ENCODE results near the gene ELMO2.

ELMO2 gene

GRCh38 chr20:46359233-46359751 lies 47.1 kb downstream of the ELMO2 start:
- Histone ChIP-seq H3K23ac (ENCODE audit: low read length in 2 of 2) (no peak overlapping the region), H3K9me3 (ENCODE audit: control insufficient read depth, low read length) (no peaks in the 10 kb centered on the region), H3K9ac (ENCODE audit: low read length) (peak overlapping the region; percentile 50), H2AK5ac (ENCODE audit: low read length, severe bottlenecking) (no peak overlapping the region), H3K27me3 (ENCODE audit: control insufficient read depth in 1 of 2, insufficient read depth in 1 of 2, low read length in 2 of 2) (no peaks in the 10 kb centered on the region), H3K36me3 (ENCODE audit: control insufficient read depth in 1 of 2, insufficient read depth in 2 of 2, low read depth in 1 of 2, low read length in 2 of 2) (peaks cover 49 to 61% of the 10 kb centered on the region in 2 experiments), H2AFZ (ENCODE audit: low read depth, low read length) (no peak overlapping the region), H2BK120ac (ENCODE audit: low read depth, low read length) (no peak overlapping the region), H2BK5ac (ENCODE audit: low read depth, low read length, poor library complexity, severe bottlenecking) (no peak overlapping the region), H3K4me3 (ENCODE audit: insufficient read depth in 1 of 2, low read depth in 1 of 2, low read length in 2 of 2) (peak overlapping the region in 1 of 2 experiments; percentile 32), H3K4ac (ENCODE audit: low read depth in 1 of 2, low read length in 2 of 2) (no peak overlapping the region), H2BK12ac (ENCODE audit: low read length in 2 of 2) (no peak overlapping the region), H4K8ac (ENCODE audit: low read length) (no peak overlapping the region), H4K91ac (ENCODE audit: low read length) (no peak overlapping the region), H3K4me1 (ENCODE audit: control insufficient read depth, insufficient read depth, low read depth, low read length) (peaks cover 12% of the 10 kb centered on the region), H3K18ac (ENCODE audit: low read depth in 1 of 2, low read length in 2 of 2) (no peak overlapping the region), H3K27ac (ENCODE audit: low read length, poor library complexity, severe bottlenecking) (no peak overlapping the region), H3K4me2 (ENCODE audit: low read length, poor library complexity, severe bottlenecking) (no peak overlapping the region), H3K79me1 (replicated peaks; ENCODE audit: low read length, poor library complexity, severe bottlenecking) (peaks cover 52% of the 10 kb centered on the region), H3K14ac (ENCODE audit: low read length in 2 of 2) (no peak overlapping the region), H2BK15ac (ENCODE audit: low read depth, poor library complexity, severe bottlenecking) (no peak overlapping the region)
- no peak for DNase-seq
- WGBS: 90% methylated on average over 10 of the region's 10 CpGs

GRCh38 chr20:46358346-46359058 lies 47.9 kb downstream of the ELMO2 start:
- no peak overlapping the region for H2BK12ac ChIP-seq (ENCODE audit: low read length in 2 of 2)
- H3K4me1 ChIP-seq (ENCODE audit: control insufficient read depth, insufficient read depth, low read depth, low read length): peaks cover 12% of the 10 kb centered on the region
- no peak overlapping the region for H2BK15ac ChIP-seq (ENCODE audit: low read depth, poor library complexity, severe bottlenecking)
- peaks cover 52% of the 10 kb centered on the region for H3K79me1 ChIP-seq (replicated peaks; ENCODE audit: low read length, poor library complexity, severe bottlenecking)
- H2BK120ac ChIP-seq (ENCODE audit: low read depth, low read length): no peak overlapping the region
- H4K91ac ChIP-seq (ENCODE audit: low read length): no peak overlapping the region
- H3K18ac ChIP-seq (ENCODE audit: low read depth in 1 of 2, low read length in 2 of 2): no peak overlapping the region
- no peak overlapping the region for H4K8ac ChIP-seq (ENCODE audit: low read length)
- no peak overlapping the region for H2AK5ac ChIP-seq (ENCODE audit: low read length, severe bottlenecking)
- peaks cover 53 to 66% of the 10 kb centered on the region in 2 experiments for H3K36me3 ChIP-seq (ENCODE audit: control insufficient read depth in 1 of 2, insufficient read depth in 2 of 2, low read depth in 1 of 2, low read length in 2 of 2)
- H3K9ac ChIP-seq (ENCODE audit: low read length): peak overlapping the region; percentile 50
- H2BK5ac ChIP-seq (ENCODE audit: low read depth, low read length, poor library complexity, severe bottlenecking): no peak overlapping the region
- H3K27ac ChIP-seq (ENCODE audit: low read length, poor library complexity, severe bottlenecking): no peak overlapping the region
- H3K4me3 ChIP-seq (ENCODE audit: insufficient read depth in 1 of 2, low read depth in 1 of 2, low read length in 2 of 2): no peak overlapping the region
- no peak overlapping the region for H3K23ac ChIP-seq (ENCODE audit: low read length in 2 of 2)
- WGBS: 96% methylated on average over 19 of the region's 19 CpGs
- no peaks in the 10 kb centered on the region for H3K9me3 ChIP-seq (ENCODE audit: control insufficient read depth, low read length)
- no peak overlapping the region for H3K4ac ChIP-seq (ENCODE audit: low read depth in 1 of 2, low read length in 2 of 2)
- H3K27me3 ChIP-seq (ENCODE audit: control insufficient read depth in 1 of 2, insufficient read depth in 1 of 2, low read length in 2 of 2): no peaks in the 10 kb centered on the region
- no peak overlapping the region for H2AFZ ChIP-seq (ENCODE audit: low read depth, low read length)
- H3K4me2 ChIP-seq (ENCODE audit: low read length, poor library complexity, severe bottlenecking): no peak overlapping the region
- no peak overlapping the region for H3K14ac ChIP-seq (ENCODE audit: low read length in 2 of 2)
- DNase-seq: no peak

- Histone ChIP-seq H3K9me3 (ENCODE audit: control insufficient read depth, low read length) (no peaks in the 10 kb centered on the region), H3K18ac (ENCODE audit: low read depth in 1 of 2, low read length in 2 of 2) (no peak overlapping the region), H3K27ac (ENCODE audit: low read length, poor library complexity, severe bottlenecking) (no peak overlapping the region), H3K4me1 (ENCODE audit: control insufficient read depth, insufficient read depth, low read depth, low read length) (peaks cover 13% of the 10 kb centered on the region), H3K4me3 (ENCODE audit: insufficient read depth in 1 of 2, low read depth in 1 of 2, low read length in 2 of 2) (no peak overlapping the region), H2BK12ac (ENCODE audit: low read length in 2 of 2) (no peak overlapping the region), H2BK15ac (ENCODE audit: low read depth, poor library complexity, severe bottlenecking) (no peak overlapping the region), H4K91ac (ENCODE audit: low read length) (no peak overlapping the region), H3K79me1 (replicated peaks; ENCODE audit: low read length, poor library complexity, severe bottlenecking) (peaks cover 47% of the 10 kb centered on the region), H3K23ac (ENCODE audit: low read length in 2 of 2) (no peak overlapping the region), H2BK5ac (ENCODE audit: low read depth, low read length, poor library complexity, severe bottlenecking) (no peak overlapping the region), H4K8ac (ENCODE audit: low read length) (no peak overlapping the region), H3K9ac (ENCODE audit: low read length) (peak overlapping the region; percentile 26), H3K4ac (ENCODE audit: low read depth in 1 of 2, low read length in 2 of 2) (no peak overlapping the region), H3K4me2 (ENCODE audit: low read length, poor library complexity, severe bottlenecking) (no peak overlapping the region), H2BK120ac (ENCODE audit: low read depth, low read length) (no peak overlapping the region), H3K27me3 (ENCODE audit: control insufficient read depth in 1 of 2, insufficient read depth in 1 of 2, low read length in 2 of 2) (no peaks in the 10 kb centered on the region), H3K14ac (ENCODE audit: low read length in 2 of 2) (no peak overlapping the region), H2AK5ac (ENCODE audit: low read length, severe bottlenecking) (no peak overlapping the region), H3K36me3 (ENCODE audit: control insufficient read depth in 1 of 2, insufficient read depth in 2 of 2, low read depth in 1 of 2, low read length in 2 of 2) (peaks cover 58 to 72% of the 10 kb centered on the region in 2 experiments), H2AFZ (ENCODE audit: low read depth, low read length) (no peak overlapping the region)
- no peak for DNase-seq
- WGBS: 85% methylated on average over 11 of the region's 13 CpGs
Measured at GRCh38 chr20:46357030-46357514, 49.3 kb downstream of the ELMO2 start.

- Histone ChIP-seq H2BK5ac (ENCODE audit: low read depth, low read length, poor library complexity, severe bottlenecking) (no peak overlapping the region), H3K9ac (ENCODE audit: low read length) (peak overlapping the region; percentile 26), H3K23ac (ENCODE audit: low read length in 2 of 2) (no peak overlapping the region), H2BK15ac (ENCODE audit: low read depth, poor library complexity, severe bottlenecking) (no peak overlapping the region), H2AK5ac (ENCODE audit: low read length, severe bottlenecking) (no peak overlapping the region), H3K4me3 (ENCODE audit: insufficient read depth in 1 of 2, low read depth in 1 of 2, low read length in 2 of 2) (peak overlapping the region in 1 of 2 experiments; percentile 17), H3K27ac (ENCODE audit: low read length, poor library complexity, severe bottlenecking) (no peak overlapping the region), H3K4me1 (ENCODE audit: control insufficient read depth, insufficient read depth, low read depth, low read length) (peaks cover 15% of the 10 kb centered on the region), H4K8ac (ENCODE audit: low read length) (no peak overlapping the region), H2BK12ac (ENCODE audit: low read length in 2 of 2) (peak overlapping the region in 1 of 2 experiments; percentile 15), H3K36me3 (ENCODE audit: control insufficient read depth in 1 of 2, insufficient read depth in 2 of 2, low read depth in 1 of 2, low read length in 2 of 2) (peaks cover 59 to 72% of the 10 kb centered on the region in 2 experiments), H4K91ac (ENCODE audit: low read length) (no peak overlapping the region), H3K4me2 (ENCODE audit: low read length, poor library complexity, severe bottlenecking) (no peak overlapping the region), H3K27me3 (ENCODE audit: control insufficient read depth in 1 of 2, insufficient read depth in 1 of 2, low read length in 2 of 2) (no peaks in the 10 kb centered on the region), H3K9me3 (ENCODE audit: control insufficient read depth, low read length) (no peaks in the 10 kb centered on the region), H3K18ac (ENCODE audit: low read depth in 1 of 2, low read length in 2 of 2) (no peak overlapping the region), H2AFZ (ENCODE audit: low read depth, low read length) (no peak overlapping the region), H2BK120ac (ENCODE audit: low read depth, low read length) (no peak overlapping the region), H3K79me1 (replicated peaks; ENCODE audit: low read length, poor library complexity, severe bottlenecking) (peaks cover 43% of the 10 kb centered on the region), H3K14ac (ENCODE audit: low read length in 2 of 2) (no peak overlapping the region), H3K4ac (ENCODE audit: low read depth in 1 of 2, low read length in 2 of 2) (no peak overlapping the region)
- DNase-seq: no peak
- 90% methylated on average over 23 of the region's 23 CpGs for WGBS
Measured at GRCh38 chr20:46356195-46357029, 50.0 kb downstream of the ELMO2 start.
